K562 (cell line): Measurements from ENCODE around the gene SAP25. TPM values are rescaled to one million over a fixed set of nuclear protein-coding genes. Genes with fewer than 3 reads are reported as not detected.

Source experiments
- CBFA2T2 ChIP-seq: fragments of 450-650 bp; conservative IDR thresholded peaks from 2 replicates; pipeline ENCODE4 v1.6.1; 2017; ENCODE audit warnings: mild to moderate bottlenecking
- CHD4 ChIP-seq: fragments of 200-600 bp; sonication (generic); IDR thresholded peaks from 3 replicates; pipeline ENCODE4 v1.6.1; 2012; ENCODE audit warnings: low read depth, mild to moderate bottlenecking, mixed read lengths, low read length, inconsistent platforms; ENCODE audit not compliant: insufficient read depth, insufficient replicate concordance, poor library complexity, severe bottlenecking
- CREBBP ChIP-seq: IDR thresholded peaks from one replicate; pipeline ENCODE4 v1.6.1; 2012; ENCODE audit warnings: low read depth, mild to moderate bottlenecking, control low read depth, inconsistent platforms, low read length
- HBP1 ChIP-seq: fragments of 450-650 bp; formaldehyde crosslinking; IDR thresholded peaks from 2 replicates; pipeline ENCODE4 v1.4.0; 2022; ENCODE audit warnings: missing genetic modification characterization
- KDM2B ChIP-seq: fragments of 250-450 bp; sonication (Bioruptor Pico); IDR thresholded peaks from 2 replicates; pipeline ENCODE4 v1.8.0; 2021; ENCODE audit warnings: mild to moderate bottlenecking, moderate library complexity
- MAZ ChIP-seq, 2 experiments: fragments of 450-650 bp in 1 of 2; sonication (generic) in 1 of 2; formaldehyde crosslinking; IDR thresholded peaks in 1 of 2; conservative IDR thresholded peaks in 1 of 2; 2 replicates each; pipeline versions ENCODE4 v1.4.0 to v1.5.0; 2020; ENCODE audit warnings: mild to moderate bottlenecking in 1 of 2, missing genetic modification reagents in 1 of 2
- PHF20 ChIP-seq: fragments of 450-650 bp; IDR thresholded peaks from 2 replicates; pipeline ENCODE4 v1.6.1; 2018; ENCODE audit not compliant: partially characterized antibody
- RCOR1 ChIP-seq, 2 experiments: IDR thresholded peaks; 2 replicates each; pipeline ENCODE4 v1.6.1; 2012; ENCODE audit warnings: low read depth in 2 of 2, low read length in 2 of 2, borderline replicate concordance in 1 of 2, improper control_type of control experiment in 1 of 2
- RNF2 ChIP-seq: sonication (generic); IDR thresholded peaks from 2 replicates; pipeline ENCODE4 v1.6.1; 2016
- SAFB ChIP-seq: fragments of 200-400 bp; formaldehyde crosslinking; IDR thresholded peaks from 2 replicates; pipeline ENCODE4 v1.6.1; 2017; ENCODE audit warnings: low read depth, low read length, borderline replicate concordance
- SOX6 ChIP-seq: fragments of 450-650 bp; IDR thresholded peaks from 2 replicates; pipeline ENCODE4 v1.6.1; 2014; ENCODE audit warnings: mild to moderate bottlenecking
- TAF1 ChIP-seq: IDR thresholded peaks from 2 replicates; pipeline ENCODE4 v1.6.1; 2011; ENCODE audit warnings: mild to moderate bottlenecking, low read length, moderate library complexity; ENCODE audit not compliant: insufficient read depth, control insufficient read depth, severe bottlenecking; ENCODE audit errors: extremely low read depth
- TAF9B ChIP-seq: fragments of 450-650 bp; IDR thresholded peaks from 2 replicates; pipeline ENCODE4 v1.6.1; 2018; ENCODE audit warnings: mild to moderate bottlenecking; ENCODE audit not compliant: partially characterized antibody
- TFAP4 ChIP-seq: sonication (generic); formaldehyde crosslinking; IDR thresholded peaks from 2 replicates; pipeline ENCODE4 v1.8.0; 2022; ENCODE audit warnings: missing genetic modification reagents, mild to moderate bottlenecking, moderate library complexity, borderline replicate concordance
- ZC3H11A ChIP-seq: IDR thresholded peaks from 2 replicates; pipeline ENCODE4 v1.6.1; 2012; ENCODE audit warnings: low read depth, low read length, improper control_type of control experiment
- ZNF121 ChIP-seq: sonication (generic); formaldehyde crosslinking; conservative IDR thresholded peaks from 2 replicates; pipeline ENCODE4 v1.8.0; 2022; ENCODE audit warnings: missing genetic modification reagents
- ZNF133 ChIP-seq: fragments of 250-450 bp; sonication (Bioruptor Pico); IDR thresholded peaks from 2 replicates; pipeline ENCODE4 v1.4.0; 2020; ENCODE audit warnings: mild to moderate bottlenecking
- ZNF217 ChIP-seq: sonication (generic); formaldehyde crosslinking; IDR thresholded peaks from 2 replicates; pipeline ENCODE4 v1.8.0; 2022; ENCODE audit warnings: mild to moderate bottlenecking, missing genetic modification reagents
- ZNF311 ChIP-seq: fragments of 250-450 bp; sonication (Bioruptor Pico); IDR thresholded peaks from 2 replicates; pipeline ENCODE4 v1.4.0; 2020; ENCODE audit warnings: mild to moderate bottlenecking, moderate library complexity
- ZNF780A ChIP-seq: fragments of 250-450 bp; sonication (Bioruptor Pico); IDR thresholded peaks from 2 replicates; pipeline ENCODE4 v1.5.0; 2021; ENCODE audit warnings: mild to moderate bottlenecking
- ZZZ3 ChIP-seq: fragments of 450-650 bp; IDR thresholded peaks from 2 replicates; pipeline ENCODE4 v1.6.1; 2016; ENCODE audit warnings: antibody characterized with exemption, mild to moderate bottlenecking, moderate library complexity
- polyA plus RNA-seq, 8 experiments: library from polyadenylated mRNA; depleted of rRNA in 4 of 8; stranded (reverse) in 5 of 8; unstranded in 3 of 8; fragments of >200 nt; fragmentation: Nextera tagmentation in 2 of 8; fragmentation: Illumina TruSeq in 1 of 8; extraction: Ambion mirVana in 2 of 8; extraction: Trizol in 1 of 8; gene quantifications; 2 replicates each; pipeline versions ENCODE4 v1.2.1 to v1.2.3, GENCODE V29; 2011 to 2014; ENCODE audit warnings: inconsistent platforms in 1 of 8, missing spikeins in 1 of 8
- total RNA-seq, 7 experiments: library from RNA; depleted of rRNA in 6 of 7; stranded (reverse); fragments of >200 nt in 6 of 7; fragmentation: Illumina TruSeq in 2 of 7; extraction: Trizol in 2 of 7; gene quantifications; 2 replicates each; pipeline versions ENCODE4 v1.2.1 to v1.2.3, GENCODE V29; 2011 to 2021; ENCODE audit warnings: low replicate concordance in 1 of 7

The SAP25 gene
- total and polyA plus RNA-seq, 9 of the 15 experiments (the other 6 are each of a cell fraction or from before 2014, with no cell fraction given), result 0.13 to 5.3 (median 0.78) TPM; not detected in 1

DNA sequence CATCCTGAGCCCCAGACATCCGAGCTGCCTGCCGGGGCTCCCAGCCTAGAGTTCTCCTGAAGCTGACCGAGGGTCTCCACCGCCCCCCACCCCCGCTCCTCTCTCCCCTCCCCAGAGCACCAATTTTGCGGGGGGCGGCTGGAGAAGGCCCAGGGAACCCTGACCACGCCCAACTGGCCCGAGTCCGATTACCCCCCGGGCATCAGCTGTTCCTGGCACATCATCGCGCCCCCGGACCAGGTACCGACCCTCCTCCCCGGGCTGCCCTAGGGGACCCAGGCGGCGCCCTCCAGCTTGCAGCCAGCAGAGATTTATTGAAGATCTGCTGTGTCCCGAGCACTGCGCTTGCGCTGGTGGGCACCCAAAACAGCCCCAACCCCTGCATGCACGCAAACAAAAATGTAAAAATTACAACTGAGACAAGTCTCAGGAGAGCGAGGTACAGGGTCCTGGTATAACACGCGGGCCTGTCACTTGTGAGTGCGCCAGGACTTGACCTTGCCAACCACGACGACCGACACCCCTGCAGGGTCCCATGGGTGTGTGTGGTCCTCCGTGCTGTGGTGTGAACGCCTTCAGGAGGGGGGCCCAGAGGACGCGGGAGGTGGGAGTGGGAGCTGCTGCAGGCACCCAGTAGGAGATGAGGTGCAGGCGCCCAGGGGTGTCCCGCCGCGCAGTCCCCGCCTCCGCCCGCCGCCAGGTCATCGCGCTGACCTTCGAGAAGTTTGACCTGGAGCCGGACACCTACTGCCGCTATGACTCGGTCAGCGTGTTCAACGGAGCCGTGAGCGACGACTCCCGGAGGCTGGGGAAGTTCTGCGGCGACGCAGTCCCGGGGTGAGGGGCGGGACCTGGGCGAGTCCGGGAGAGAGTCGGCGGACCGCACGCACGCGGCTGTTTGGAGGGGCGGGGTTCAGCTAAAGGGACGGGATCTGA, 31.5 kb upstream of the SAP25 start (continued):
- TF ChIP-seq ZNF217 (CRISPR knock-in tag) (no peak), RNF2 (no peak), CHD4 (no peak), HBP1 (CRISPR knock-in tag) (no peak), ZNF780A (no peak), PHF20 (no peak), ZZZ3 (no peak), CBFA2T2 (no peak), TFAP4 (CRISPR knock-in tag) (no peak), RCOR1 (IDR thresholded peaks at IDR 0.05; ENCODE audit: borderline replicate concordance in 1 of 2, low read depth in 2 of 2, low read length in 2 of 2) (peak in 1 of 2 experiments; percentile 2; a peak in 1 of 4 replicates), CREBBP (no peak), TAF1 (no peak), SAFB (no peak), ZNF121 (CRISPR knock-in tag) (no peak), SOX6 (no peak), MAZ (CRISPR knock-in tag; conservative IDR thresholded peaks at IDR 0.05 in 1 of 2, IDR thresholded peaks at IDR 0.05 in 1 of 2) (peak in 1 of 2 experiments; percentile 13; a peak in 1 of 4 replicates), ZC3H11A (no peak), ZNF311 (CRISPR knock-in tag) (no peak), ZNF133 (CRISPR knock-in tag) (no peak), TAF9B (no peak), KDM2B (0 out of 2 replicates have a peak, but pooled peaks have one; percentile 51)
